H1 (cell line): ENCODE data around the gene DNAI1. TPM values are rescaled to one million over a fixed set of nuclear protein-coding genes. Genes with fewer than 3 reads are reported as not detected.
A peak's percentile ranks its signal among the peaks of the same experiment; 100 is the strongest.

ENCODE experiments used
- CTCF ChIA-PET: fragments of 300-600 bp; sonication (Branson Sonifier 250); formaldehyde crosslinking; loops from one replicate; lab custom pipeline; 2021; ENCODE audit not compliant: partially characterized antibody; lab: Charles Lee
- POLR2A ChIA-PET: fragments of 300-600 bp; sonication (Branson Sonifier 250); formaldehyde crosslinking; loops from one replicate; lab custom pipeline; 2021; ENCODE audit warnings: inconsistent platforms; ENCODE audit not compliant: partially characterized antibody; lab: Charles Lee
- DNase-seq, 2 experiments: peaks; one replicate each; pipeline versions ENCODE4 v3.0.0 to v3.0.0-alpha.2; 2010 to 2022; ENCODE audit warnings: low spot score in 2 of 2, low read depth in 1 of 2, mixed read lengths in 1 of 2
- FAIRE-seq: peaks from 2 replicates; lab custom pipeline; 2011; peaks lifted over from hg19 to GRCh38; lab: Jason Lieb, UNC
- H2AFZ ChIP-seq: 2 replicates; pipeline ENCODE4 v1.8.1; 2012; ENCODE audit warnings: low read length, inconsistent platforms
- H2AK5ac ChIP-seq: 2 replicates; pipeline ENCODE4 v1.6.1; 2013; ENCODE audit warnings: low read depth, low read length
- H2BK120ac ChIP-seq: replicated peaks from 2 replicates; pipeline ENCODE3; 2013; ENCODE audit warnings: low read depth, low read length, inconsistent platforms
- H2BK12ac ChIP-seq: 2 replicates; pipeline ENCODE4 v1.6.1; 2013; ENCODE audit warnings: low read depth, low read length
- H2BK15ac ChIP-seq: 2 replicates; pipeline ENCODE4 v1.6.1; 2013; ENCODE audit warnings: low read length
- H2BK20ac ChIP-seq: 2 replicates; pipeline ENCODE4 v1.6.1; 2013; ENCODE audit warnings: low read length
- H2BK5ac ChIP-seq: 2 replicates; pipeline ENCODE4 v1.6.1; 2013; ENCODE audit warnings: low read depth, low read length
- H3K14ac ChIP-seq: 2 replicates; pipeline ENCODE4 v1.6.1; 2013; ENCODE audit warnings: inconsistent platforms; ENCODE audit not compliant: insufficient read length
- H3K18ac ChIP-seq: 2 replicates; pipeline ENCODE4 v1.6.1; 2013; ENCODE audit warnings: low read length; ENCODE audit errors: extremely low read depth
- H3K23ac ChIP-seq: 2 replicates; pipeline ENCODE4 v1.6.1; 2013; ENCODE audit warnings: inconsistent platforms; ENCODE audit not compliant: insufficient read length
- H3K23me2 ChIP-seq: 2 replicates; pipeline ENCODE4 v1.6.1; 2013; ENCODE audit warnings: low read depth, low read length
- H3K27ac ChIP-seq: 2 replicates; pipeline ENCODE4 v1.6.1; 2011; ENCODE audit warnings: low read depth, low read length, inconsistent platforms
- H3K27me3 ChIP-seq, 4 experiments: replicated peaks in 1 of 4; 1 replicate in 1 of 4; 2 replicates in 3 of 4; pipeline versions ENCODE4 v1.6.1 to v1.8.1; 2011 to 2013; ENCODE audit warnings: low read length in 3 of 4, mild to moderate bottlenecking in 3 of 4, inconsistent platforms in 2 of 4, mixed read lengths in 2 of 4, moderate library complexity in 1 of 4; ENCODE audit not compliant: control insufficient read depth in 3 of 4, insufficient read depth in 3 of 4; ENCODE audit errors: extremely low read depth in 1 of 4
- H3K36me3 ChIP-seq, 4 experiments: 2 replicates each; pipeline versions ENCODE4 v1.6.1 to v1.8.1; 2011 to 2013; ENCODE audit warnings: mild to moderate bottlenecking in 4 of 4, low read length in 3 of 4, moderate library complexity in 2 of 4, control low read depth in 1 of 4, inconsistent platforms in 1 of 4; ENCODE audit not compliant: insufficient read depth in 4 of 4, control insufficient read depth in 2 of 4
- H3K4ac ChIP-seq: replicated peaks from 2 replicates; pipeline ENCODE3; 2013; ENCODE audit warnings: low read length, low read depth, mixed read lengths, inconsistent platforms; ENCODE audit not compliant: insufficient read length
- H3K4me1 ChIP-seq, 4 experiments: replicated peaks in 1 of 4; 1 replicate in 1 of 4; 2 replicates in 3 of 4; pipeline versions ENCODE4 v1.6.1 to v1.8.1; 2011 to 2013; ENCODE audit warnings: low read length in 3 of 4, inconsistent platforms in 2 of 4, mixed read lengths in 1 of 4; ENCODE audit not compliant: insufficient read depth in 4 of 4, control insufficient read depth in 3 of 4
- H3K4me2 ChIP-seq, 2 experiments: 2 replicates each; pipeline versions ENCODE4 v1.6.1 to v1.8.1; 2011 to 2013; ENCODE audit warnings: low read depth in 2 of 2, low read length in 2 of 2, control low read depth in 1 of 2, inconsistent platforms in 1 of 2, mild to moderate bottlenecking in 1 of 2; ENCODE audit not compliant: insufficient read depth in 1 of 2
- H3K4me3 ChIP-seq, 4 experiments: fragments of 200-600, 300-600 bp in 1 of 4; sonication (generic), shearing (Covaris generic), sonication (Bioruptor Twin) in 1 of 4; 2 replicates each; pipeline versions ENCODE4 v1.5.1 to v1.8.1; 2011 to 2016; ENCODE audit warnings: low read length in 4 of 4, low read depth in 3 of 4, control low read depth in 2 of 4, inconsistent platforms in 2 of 4, mild to moderate bottlenecking in 2 of 4, mixed read lengths in 1 of 4, moderate library complexity in 1 of 4; ENCODE audit not compliant: insufficient read depth in 2 of 4; ENCODE audit errors: extremely low read depth in 1 of 4
- H3K56ac ChIP-seq: replicated peaks from 2 replicates; pipeline ENCODE3; 2013; ENCODE audit warnings: low read depth, mild to moderate bottlenecking, mixed read lengths, low read length, inconsistent platforms; ENCODE audit not compliant: insufficient read length
- H3K79me1 ChIP-seq: 2 replicates; pipeline ENCODE4 v1.6.1; 2013; ENCODE audit warnings: low read depth, low read length, control low read depth
- H3K79me2 ChIP-seq, 2 experiments: 2 replicates each; pipeline versions ENCODE4 v1.6.1 to v1.8.1; 2012 to 2013; ENCODE audit warnings: low read length in 2 of 2, mild to moderate bottlenecking in 2 of 2, inconsistent platforms in 1 of 2; ENCODE audit not compliant: insufficient read depth in 2 of 2, control insufficient read depth in 1 of 2
- H3K9ac ChIP-seq, 4 experiments: replicated peaks in 1 of 4; 1 replicate in 1 of 4; 2 replicates in 3 of 4; pipeline versions ENCODE4 v1.6.1 to v1.8.1; 2011 to 2013; ENCODE audit warnings: low read depth in 3 of 4, low read length in 3 of 4, control low read depth in 2 of 4, mild to moderate bottlenecking in 2 of 4, moderate library complexity in 2 of 4, inconsistent platforms in 1 of 4; ENCODE audit errors: extremely low read depth in 1 of 4
- H3K9me3 ChIP-seq, 2 experiments: 2 replicates each; pipeline versions ENCODE4 v1.6.1 to v1.8.1; 2012 to 2013; ENCODE audit warnings: mild to moderate bottlenecking in 2 of 2, moderate library complexity in 2 of 2, control low read depth in 1 of 2, inconsistent platforms in 1 of 2, low read depth in 1 of 2, low read length in 1 of 2, mixed read lengths in 1 of 2; ENCODE audit not compliant: insufficient read depth in 2 of 2
- H4K20me1 ChIP-seq, 2 experiments: replicated peaks in 1 of 2; 2 replicates each; pipeline versions ENCODE3 to v1.8.1; 2011 to 2013; ENCODE audit warnings: inconsistent platforms in 2 of 2, low read length in 2 of 2, mild to moderate bottlenecking in 1 of 2; ENCODE audit not compliant: insufficient read depth in 2 of 2, control insufficient read depth in 1 of 2
- H4K5ac ChIP-seq: 2 replicates; pipeline ENCODE4 v1.6.1; 2013; ENCODE audit warnings: low read length, low read depth, mixed read lengths, inconsistent platforms; ENCODE audit not compliant: insufficient read length
- H4K8ac ChIP-seq: 2 replicates; pipeline ENCODE4 v1.8.0; 2013; ENCODE audit warnings: mild to moderate bottlenecking, moderate library complexity, low read length, inconsistent platforms; ENCODE audit not compliant: insufficient read depth; ENCODE audit errors: extremely low read depth
- H4K91ac ChIP-seq: replicated peaks from 2 replicates; pipeline ENCODE3; 2013; ENCODE audit warnings: low read length, mixed read lengths, inconsistent platforms; ENCODE audit not compliant: insufficient read length
- ATF3 ChIP-seq: IDR thresholded peaks from 2 replicates; pipeline ENCODE4 v1.6.1; 2011; ENCODE audit warnings: low read depth, mild to moderate bottlenecking, low read length; ENCODE audit not compliant: insufficient read depth
- BCL11A ChIP-seq, 2 experiments: IDR thresholded peaks; one replicate each; pipeline ENCODE4 v1.6.1; 2011; ENCODE audit warnings: low read depth in 2 of 2, low read length in 2 of 2, mild to moderate bottlenecking in 2 of 2
- CEBPB ChIP-seq: IDR thresholded peaks from 2 replicates; pipeline ENCODE4 v1.6.1; 2012; ENCODE audit warnings: low read depth, low read length
- POU5F1 ChIP-seq: IDR thresholded peaks from 2 replicates; pipeline ENCODE4 v1.6.1; 2011; ENCODE audit warnings: low read depth, mild to moderate bottlenecking, low read length, moderate library complexity
- RBBP5 ChIP-seq: IDR thresholded peaks from 2 replicates; pipeline ENCODE4 v1.7.1; 2012; ENCODE audit warnings: low read depth, mild to moderate bottlenecking, inconsistent platforms, low read length, moderate library complexity, borderline replicate concordance
- TEAD4 ChIP-seq: IDR thresholded peaks from 2 replicates; pipeline ENCODE4 v1.6.1; 2012; ENCODE audit warnings: low read depth, low read length, inconsistent platforms, mixed read lengths
- WGBS, 2 experiments: shearing (Covaris generic) in 1 of 2; methylation state at CpG; one replicate each; pipeline versions ENCODE4 v1.1.6 to v1.1.7; 2013 to 2015; ENCODE audit warnings: low lambda C conversion rate in 2 of 2, mixed read lengths in 2 of 2, inconsistent platforms in 1 of 2, low coverage in 1 of 2, missing lambda C conversion rate in 1 of 2; ENCODE audit not compliant: insufficient replicate concordance in 2 of 2, insufficient coverage in 1 of 2, insufficient read length in 1 of 2; ENCODE audit errors: extremely low coverage in 1 of 2, missing lambda C conversion rate in 1 of 2; 5-methylcytosine and 5-hydroxymethylcytosine counted together
- polyA plus RNA-seq, 7 experiments: library from polyadenylated mRNA; depleted of rRNA in 3 of 7; stranded (reverse) in 5 of 7; unstranded in 2 of 7; fragments of >200 nt in 5 of 7; fragments of 200-250 nt in 2 of 7; gene quantifications; 1 replicate in 5 of 7; 2 replicates in 1 of 7; 4 replicates in 1 of 7; pipeline versions ENCODE4 v1.2.1 to v1.2.3, GENCODE V29; 2011 to 2013; ENCODE audit warnings: missing spikeins in 2 of 7, mixed read lengths in 2 of 7
- total RNA-seq: library from RNA; stranded (reverse); fragmentation: NEBNext Ultra II Directional; extraction: Animal tissue kit (Norgen Biotek cat#: 25700); gene quantifications from 2 replicates; pipeline ENCODE4 v1.2.1, GENCODE V29; 2021

DNAI1 gene
- total and polyA plus RNA-seq, 2 of the 8 experiments (the other 6 are each of a cell fraction or from before 2014, with no cell fraction given): 0.37 to 0.54 TPM

GRCh38 chr9:34512131-34513078, 53.8 kb downstream of the DNAI1 start:
- H4K91ac ChIP-seq: peak overlapping the region; percentile 18
- H3K79me2 ChIP-seq: no peaks in the 10 kb centered on the region
- H2BK20ac ChIP-seq: peak overlapping the region; percentile 73; the same call in 1 of the 2 replicates
- peak overlapping the region; percentile 43; the same call in 1 of the 2 replicates for H2AFZ ChIP-seq
- 0 out of 2 replicates have a peak overlapping the region, but pooled peaks have one; percentile 54 for H2AK5ac ChIP-seq
- H3K9me3 ChIP-seq: no peaks in the 10 kb centered on the region
- FAIRE-seq: no peak
- H2BK15ac ChIP-seq: 0 out of 2 replicates have a peak overlapping the region, but pooled peaks have one; percentile 23
- H3K36me3 ChIP-seq: no peaks in the 10 kb centered on the region
- peak overlapping the region; percentile 84 for H3K18ac ChIP-seq
- H3K4me1 ChIP-seq: peaks cover 16 to 33% (median 20%) of the 10 kb centered on the region in 4 experiments
- H2BK120ac ChIP-seq: no peak overlapping the region
- ChIA-PET POLR2A (no interaction called here), CTCF (interaction anchor here (0.7 to 7.9 kb wide), 16 partner anchors 10 to 123 kb away, joined by 3 to 114 read pairs (median 4); no protein-coding TSS in a partner anchor)
- no peak overlapping the region for H3K14ac ChIP-seq
- H3K56ac ChIP-seq: no peak overlapping the region
- peak overlapping the region; percentile 66 for H3K27ac ChIP-seq
- no peak for DNase-seq
- H3K27me3 ChIP-seq: no peaks in the 10 kb centered on the region
- H3K23ac ChIP-seq: no peak overlapping the region
- 0 out of 2 replicates have a peak, but pooled peaks have one; percentile 9 for TF ChIP-seq CEBPB
- TF ChIP-seq RBBP5: 0 out of 2 replicates have a peak, but pooled peaks have one; percentile 21
- TF ChIP-seq ATF3: no peak
- no peak for TF ChIP-seq BCL11A (IDR thresholded peaks at IDR 0.05; ENCODE audit: low read depth in 2 of 2, low read length in 2 of 2)
- 0 out of 2 replicates have a peak, but pooled peaks have one; percentile 49 for TF ChIP-seq POU5F1
- TF ChIP-seq TEAD4: 0 out of 2 replicates have a peak, but pooled peaks have one; percentile 18
- no peaks in the 10 kb centered on the region for H4K20me1 ChIP-seq
- no peaks in the 10 kb centered on the region for H3K79me1 ChIP-seq
- H2BK12ac ChIP-seq: 0 out of 2 replicates have a peak overlapping the region, but pooled peaks have one; percentile 61
- peak overlapping the region; percentile 6 for H4K5ac ChIP-seq
- 68% methylated on average over 9 of the region's 9 CpGs; no CpG with 5 or more reads in 1 of the 2 experiments for WGBS, 2 experiments
- H2BK5ac ChIP-seq: peak overlapping the region; percentile 35; the same call in 1 of the 2 replicates
- H3K23me2 ChIP-seq: no peaks in the 10 kb centered on the region
- peak overlapping the region in 1 of 4 experiments; percentile 37; a peak in 1 of 8 replicates for H3K4me3 ChIP-seq
- no peak overlapping the region; a peak in 1 of 7 replicates for H3K9ac ChIP-seq
- H3K4ac ChIP-seq: peak overlapping the region; percentile 39
- H4K8ac ChIP-seq: peak overlapping the region; percentile 18; the same call in 1 of the 2 replicates
- peak overlapping the region; percentile 41 to 55; a peak in 2 of 4 replicates for H3K4me2 ChIP-seq
